Fibroblast of the aortic adventitia (primary cell): ENCODE measurements around the gene ARHGAP4. TPM values are rescaled to one million over a fixed set of nuclear protein-coding genes. Genes with fewer than 3 reads are reported as not detected.

ENCODE experiments used
- DNase-seq: peaks from one replicate; pipeline ENCODE4 v3.0.0-alpha.2; 2010; ENCODE audit warnings: low read depth
- H3K4me3 ChIP-seq: 2 replicates; pipeline ENCODE4 v1.5.1; 2011; ENCODE audit warnings: low read depth, mild to moderate bottlenecking, control low read depth, low read length, moderate library complexity
- CTCF ChIP-seq: IDR thresholded peaks from 2 replicates; pipeline ENCODE4 v1.5.1; 2011; ENCODE audit warnings: mild to moderate bottlenecking, low read length, control low read depth, inconsistent platforms; ENCODE audit not compliant: insufficient read depth
- total RNA-seq: library from RNA; depleted of rRNA; stranded (reverse); fragments of >200 nt; gene quantifications from 2 replicates; pipeline ENCODE4 v1.2.3, GENCODE V29; 2012; ENCODE audit warnings: low replicate concordance

Gene ARHGAP4
- total RNA-seq, 1 donor, result 0.27 TPM

GRCh38 chrX:153882557-153882956, 43.5 kb downstream of the ARHGAP4 start:
- DNase-seq, result no peak
- TF ChIP-seq CTCF, result no peak
- H3K4me3 ChIP-seq, result no peak overlapping the region

GRCh38 chrX:153882086-153882498, 44.0 kb downstream of the ARHGAP4 start:
- TF ChIP-seq CTCF, result no peak
- H3K4me3 ChIP-seq, result no peak overlapping the region
- no peak for DNase-seq

DNA sequence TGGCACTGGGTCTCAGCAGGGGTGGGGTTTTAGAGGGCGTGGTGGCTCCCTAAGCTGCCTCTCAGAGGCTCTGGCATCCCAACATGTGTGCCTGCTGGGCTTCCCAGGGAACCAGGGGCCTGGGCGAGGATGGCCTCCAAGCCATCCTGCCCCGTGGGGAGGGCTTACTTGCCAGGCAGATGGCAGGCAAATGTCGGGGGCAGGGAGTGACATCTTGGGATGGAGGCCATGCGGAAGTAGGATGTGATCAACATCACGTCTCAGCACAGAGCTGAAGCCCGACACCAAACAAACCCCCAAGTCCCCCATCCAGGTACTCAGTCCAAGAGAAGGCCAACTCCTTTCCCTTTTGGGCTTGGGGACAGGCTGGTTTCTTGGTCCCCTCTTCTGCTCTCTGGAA, 44.8 kb downstream of the ARHGAP4 start:
- DNase-seq, result no peak
- no peak for TF ChIP-seq CTCF
- no peak overlapping the region for H3K4me3 ChIP-seq

DNA sequence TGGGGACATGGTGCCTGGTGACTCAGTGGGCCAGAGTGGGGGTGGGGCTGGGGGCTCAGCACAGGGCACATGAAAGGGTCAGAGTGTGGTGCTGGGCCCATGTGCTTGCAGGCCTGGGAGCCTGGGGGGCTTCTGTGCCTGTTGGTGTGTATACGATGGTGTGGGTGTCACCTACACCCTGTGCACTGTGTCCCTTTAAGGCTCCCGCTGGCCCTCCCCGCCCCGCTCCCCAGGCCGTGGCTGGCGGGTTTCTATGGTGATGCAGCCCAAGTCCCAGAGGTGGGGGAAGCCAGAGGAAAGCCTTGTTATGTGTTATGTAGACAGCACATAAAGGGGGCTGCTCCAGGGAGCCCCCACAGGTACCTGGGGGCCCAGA, 45.6 kb downstream of the ARHGAP4 start:
- no peak for TF ChIP-seq CTCF
- H3K4me3 ChIP-seq, result no peak overlapping the region
- no peak for DNase-seq

GRCh38 chrX:153879741-153880439, 46.2 kb downstream of the ARHGAP4 start:
- DNase-seq, result no peak
- no peak for TF ChIP-seq CTCF
- no peak overlapping the region for H3K4me3 ChIP-seq

- no peak overlapping the region for H3K4me3 ChIP-seq
- DNase-seq, result no peak
- TF ChIP-seq CTCF, result no peak
These were observed 47.0 kb downstream of the ARHGAP4 start for GRCh38 chrX:153878969-153879653.
